ENCODE data around the gene TFEB.

Gene TFEB

DNA sequence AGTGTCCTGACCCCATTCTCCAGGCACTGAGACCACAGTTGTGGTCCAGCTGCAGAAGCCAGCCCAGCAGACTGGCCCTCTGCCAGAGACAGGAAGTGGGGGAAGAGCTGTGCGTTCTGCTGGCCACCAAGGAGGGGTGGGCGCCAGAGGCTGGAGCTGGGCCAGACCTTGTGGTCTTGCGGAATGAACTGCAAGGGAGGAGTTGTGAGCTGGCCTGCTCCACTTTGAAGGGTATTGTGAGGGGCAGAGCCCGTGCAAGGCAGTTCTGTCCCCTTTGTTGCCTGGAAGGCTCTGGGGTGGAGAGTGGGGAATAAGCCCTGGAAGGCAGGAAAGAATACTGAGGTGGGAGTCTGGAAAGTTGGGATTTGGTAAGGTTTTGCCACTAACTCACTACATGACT, 100.8 kb downstream of the TFEB start:
- TF ChIP-seq ZFX (IDR thresholded peaks at IDR 0.05; ENCODE audit: borderline replicate concordance): no peak
- TF ChIP-seq, protein P1, sequence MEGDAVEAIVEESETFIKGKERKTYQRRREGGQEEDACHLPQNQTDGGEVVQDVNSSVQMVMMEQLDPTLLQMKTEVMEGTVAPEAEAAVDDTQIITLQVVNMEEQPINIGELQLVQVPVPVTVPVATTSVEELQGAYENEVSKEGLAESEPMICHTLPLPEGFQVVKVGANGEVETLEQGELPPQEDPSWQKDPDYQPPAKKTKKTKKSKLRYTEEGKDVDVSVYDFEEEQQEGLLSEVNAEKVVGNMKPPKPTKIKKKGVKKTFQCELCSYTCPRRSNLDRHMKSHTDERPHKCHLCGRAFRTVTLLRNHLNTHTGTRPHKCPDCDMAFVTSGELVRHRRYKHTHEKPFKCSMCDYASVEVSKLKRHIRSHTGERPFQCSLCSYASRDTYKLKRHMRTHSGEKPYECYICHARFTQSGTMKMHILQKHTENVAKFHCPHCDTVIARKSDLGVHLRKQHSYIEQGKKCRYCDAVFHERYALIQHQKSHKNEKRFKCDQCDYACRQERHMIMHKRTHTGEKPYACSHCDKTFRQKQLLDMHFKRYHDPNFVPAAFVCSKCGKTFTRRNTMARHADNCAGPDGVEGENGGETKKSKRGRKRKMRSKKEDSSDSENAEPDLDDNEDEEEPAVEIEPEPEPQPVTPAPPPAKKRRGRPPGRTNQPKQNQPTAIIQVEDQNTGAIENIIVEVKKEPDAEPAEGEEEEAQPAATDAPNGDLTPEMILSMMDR (IDR thresholded peaks at IDR 0.05): no peak
- no peak overlapping the region for H3K27ac ChIP-seq

Measured in 22Rv1 (cell line).